Esophagus muscularis mucosa (tissue), 4 donors: Measurements from ENCODE around the gene RNLS. TPM values are rescaled to one million over a fixed set of nuclear protein-coding genes. Genes with fewer than 3 reads are reported as not detected.
A peak's percentile ranks its signal among the peaks of the same experiment; 100 is the strongest.

ENCODE experiments used
- DNase-seq: peaks from one replicate; pipeline ENCODE4 v3.0.0-alpha.2; 2017; ENCODE audit errors: extremely low spot score
- H3K27ac ChIP-seq, 4 donors: fragments of 200-600 bp; sonication (generic); replicated peaks in 1 of 4; 1 replicate in 3 of 4; 2 replicates in 1 of 4; pipeline ENCODE4 v1.5.1; 2016 to 2019; ENCODE audit warnings: mild to moderate bottlenecking in 1 of 4
- H3K27me3 ChIP-seq, 4 donors: fragments of 200-600 bp; sonication (generic); one replicate each; pipeline versions ENCODE4 v1.5.1 to v1.6.0; 2016 to 2019
- H3K36me3 ChIP-seq, 4 donors: fragments of 200-600 bp; sonication (generic); one replicate each; pipeline ENCODE4 v1.5.1; 2016 to 2019
- H3K4me1 ChIP-seq, 4 donors: fragments of 200-600 bp; sonication (generic); one replicate each; pipeline ENCODE4 v1.5.1; 2016 to 2019
- H3K4me3 ChIP-seq, 4 donors: fragments of 200-600 bp; sonication (generic); 1 replicate in 2 of 4; 2 replicates in 2 of 4; pipeline ENCODE4 v1.5.1; 2016 to 2019; ENCODE audit warnings: mild to moderate bottlenecking in 4 of 4, moderate library complexity in 1 of 4
- H3K9me3 ChIP-seq, 4 donors: fragments of 200-600 bp; sonication (generic); 1 replicate in 3 of 4; 2 replicates in 1 of 4; pipeline ENCODE4 v1.5.1; 2016 to 2019
- EP300 ChIP-seq: sonication (generic); formaldehyde crosslinking; IDR thresholded peaks from one replicate; pipeline ENCODE4 v1.6.1; 2017; ENCODE audit warnings: antibody characterized with exemption
- POLR2A ChIP-seq: fragments of 450-650 bp; IDR thresholded peaks from one replicate; pipeline ENCODE4 v1.6.1; 2017; ENCODE audit warnings: antibody characterized with exemption, moderate library complexity, mild to moderate bottlenecking, low read depth
- POLR2AphosphoS5 ChIP-seq, 2 donors: sonication (generic); formaldehyde crosslinking; IDR thresholded peaks; one replicate each; pipeline ENCODE4 v1.6.1; 2017; ENCODE audit warnings: antibody characterized with exemption in 2 of 2
- WGBS: methylation state at CpG from one replicate; pipeline ENCODE4 v1.1.5; 2018; 5-methylcytosine and 5-hydroxymethylcytosine counted together
- intact Hi-C: fragments of 100-400 bp; cut with DNase I; formaldehyde crosslinking; loops from one replicate; pipeline ENCODE4 v1.15.1; 2023
- total RNA-seq, 4 donors: library from RNA; depleted of rRNA; stranded (reverse); fragments of >200 nt; gene quantifications; one replicate each; pipeline versions ENCODE4 v1.1.0 to v1.2.1, GENCODE V29; 2016
- TF ChIP-seq, protein P1 (sequence below), 3 experiments: fragments of 200-600 bp in 2 of 3; fragments of 450-650 bp in 1 of 3; sonication (generic) in 2 of 3; IDR thresholded peaks; one replicate each; pipeline ENCODE4 v1.5.1; 2017 to 2019; ENCODE audit warnings: antibody characterized with exemption in 3 of 3, mild to moderate bottlenecking in 2 of 3, moderate library complexity in 1 of 3

The RNLS gene
- total RNA-seq, 4 donors from 2014 or later: 6.7 to 12.9 (median 10.9) TPM

DNA sequence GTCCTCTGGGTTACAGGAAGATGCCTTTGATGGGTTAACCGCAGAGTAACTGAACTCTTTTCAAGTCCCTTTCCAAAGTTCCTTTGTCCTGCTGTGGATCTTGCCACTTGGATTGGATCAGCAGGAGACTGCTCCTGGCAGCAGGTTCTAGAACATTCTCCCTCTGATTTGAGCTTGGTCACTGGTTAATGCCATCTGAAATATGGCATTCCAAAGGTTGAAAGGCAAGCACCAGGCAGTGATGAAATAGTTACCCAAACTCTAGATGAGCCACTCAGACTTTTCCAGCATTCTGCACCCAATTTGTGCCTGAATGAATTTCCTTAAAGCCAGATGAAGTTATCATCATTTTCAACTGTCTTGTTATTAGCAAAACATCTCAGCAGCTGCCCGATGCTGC is 343.9 kb downstream of the RNLS start:
- Histone ChIP-seq H3K4me3 (no peak overlapping the region), H3K36me3 (no peaks in the 10 kb centered on the region), H3K27me3 (no peaks in the 10 kb centered on the region), H3K9me3 (no peaks in the 10 kb centered on the region), H3K27ac (peak overlapping the region in 2 of 4 donors; percentile 36 to 37), H3K4me1 (peaks cover 14 to 35% (median 27%) of the 10 kb centered on the region in 4 donors)
- whole genome bisulfite sequencing: 91% methylated on average over 2 of the region's 2 CpGs
- DNase-seq: no peak
- TF ChIP-seq EP300 (no peak), POLR2AphosphoS5 (IDR thresholded peaks at IDR 0.05) (no peak), POLR2A (no peak)
- TF ChIP-seq, protein P1, sequence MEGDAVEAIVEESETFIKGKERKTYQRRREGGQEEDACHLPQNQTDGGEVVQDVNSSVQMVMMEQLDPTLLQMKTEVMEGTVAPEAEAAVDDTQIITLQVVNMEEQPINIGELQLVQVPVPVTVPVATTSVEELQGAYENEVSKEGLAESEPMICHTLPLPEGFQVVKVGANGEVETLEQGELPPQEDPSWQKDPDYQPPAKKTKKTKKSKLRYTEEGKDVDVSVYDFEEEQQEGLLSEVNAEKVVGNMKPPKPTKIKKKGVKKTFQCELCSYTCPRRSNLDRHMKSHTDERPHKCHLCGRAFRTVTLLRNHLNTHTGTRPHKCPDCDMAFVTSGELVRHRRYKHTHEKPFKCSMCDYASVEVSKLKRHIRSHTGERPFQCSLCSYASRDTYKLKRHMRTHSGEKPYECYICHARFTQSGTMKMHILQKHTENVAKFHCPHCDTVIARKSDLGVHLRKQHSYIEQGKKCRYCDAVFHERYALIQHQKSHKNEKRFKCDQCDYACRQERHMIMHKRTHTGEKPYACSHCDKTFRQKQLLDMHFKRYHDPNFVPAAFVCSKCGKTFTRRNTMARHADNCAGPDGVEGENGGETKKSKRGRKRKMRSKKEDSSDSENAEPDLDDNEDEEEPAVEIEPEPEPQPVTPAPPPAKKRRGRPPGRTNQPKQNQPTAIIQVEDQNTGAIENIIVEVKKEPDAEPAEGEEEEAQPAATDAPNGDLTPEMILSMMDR (IDR thresholded peaks at IDR 0.05): no peak
- intact Hi-C loops: no loop called here

DNA sequence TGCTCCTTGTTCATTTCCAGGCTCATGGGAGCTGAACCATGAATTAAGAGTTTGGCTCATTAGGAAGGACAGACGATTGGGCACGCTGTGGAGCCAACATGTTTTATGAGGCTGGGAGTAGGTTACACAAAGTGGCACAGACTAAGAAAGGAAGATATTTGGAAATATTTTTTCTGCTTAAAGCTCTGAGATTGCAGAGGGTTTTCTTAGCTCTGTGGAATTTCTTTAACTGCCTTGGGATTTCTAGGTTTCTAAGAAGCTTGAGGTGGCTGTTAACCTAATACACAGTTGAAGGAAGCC is 344.6 kb downstream of the RNLS start:
- H3K4me1 ChIP-seq: peaks cover 9 to 29% (median 20%) of the 10 kb centered on the region in 4 donors
- H3K27ac ChIP-seq: peak overlapping the region in 3 of 4 donors; percentile 15 to 37 (median 36)
- DNase-seq: no peak
- intact Hi-C loops: no loop called here
- TF ChIP-seq EP300 (no peak), POLR2A (no peak), POLR2AphosphoS5 (IDR thresholded peaks at IDR 0.05) (no peak)
- TF ChIP-seq, protein P1 (IDR thresholded peaks at IDR 0.05): no peak
- no peaks in the 10 kb centered on the region for H3K9me3 ChIP-seq
- no peak overlapping the region for H3K4me3 ChIP-seq
- 80% methylated on average over 2 of the region's 2 CpGs for WGBS
- H3K36me3 ChIP-seq: no peaks in the 10 kb centered on the region
- H3K27me3 ChIP-seq: no peaks in the 10 kb centered on the region

DNA sequence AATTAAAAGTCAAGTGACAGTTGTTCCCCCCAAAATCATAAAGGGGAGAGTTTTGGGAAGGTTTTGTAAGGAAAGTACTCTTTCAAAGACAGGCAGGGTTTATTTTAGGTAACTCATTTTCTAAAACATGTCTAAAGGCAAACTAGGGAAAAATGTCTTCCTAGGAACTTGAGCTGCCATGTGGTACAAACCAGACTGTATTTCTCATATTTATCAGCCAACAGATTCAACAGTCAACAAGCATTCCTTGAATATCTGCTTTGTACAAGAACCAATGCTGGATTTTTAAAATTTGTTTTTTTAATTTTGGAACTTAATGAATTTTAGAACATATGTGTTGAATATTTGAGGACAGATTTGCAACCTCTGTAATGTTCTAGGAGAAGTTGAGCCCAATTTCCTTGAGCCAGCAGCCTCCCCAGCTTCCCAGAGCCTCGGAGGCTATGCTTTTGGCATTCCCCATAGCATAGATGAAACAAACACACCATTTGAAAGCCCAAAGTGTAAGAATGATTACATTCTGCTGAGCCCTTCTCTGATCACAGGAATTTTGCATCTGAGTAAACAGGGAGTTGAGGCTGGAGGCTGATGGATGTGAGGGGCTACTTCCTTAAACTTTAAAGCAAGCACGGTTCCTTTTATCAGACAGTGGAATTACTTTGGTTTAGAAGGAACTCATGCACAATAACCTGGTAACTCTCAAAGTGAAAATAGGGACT is 345.1 kb downstream of the RNLS start:
- Histone ChIP-seq H3K9me3 (no peaks in the 10 kb centered on the region), H3K4me1 (peaks cover 9 to 24% (median 16%) of the 10 kb centered on the region in 4 donors), H3K27ac (peak overlapping the region in 3 of 4 donors; percentile 15 to 37 (median 36)), H3K4me3 (no peak overlapping the region), H3K36me3 (no peaks in the 10 kb centered on the region), H3K27me3 (no peaks in the 10 kb centered on the region)
- intact Hi-C loops: no loop called here
- TF ChIP-seq EP300: no peak
- TF ChIP-seq, protein P1 (IDR thresholded peaks at IDR 0.05): no peak
- TF ChIP-seq POLR2AphosphoS5 (IDR thresholded peaks at IDR 0.05): no peak
- no peak for TF ChIP-seq POLR2A
- WGBS: 23% methylated on average over 2 of the region's 2 CpGs
- DNase-seq: no peak

DNA sequence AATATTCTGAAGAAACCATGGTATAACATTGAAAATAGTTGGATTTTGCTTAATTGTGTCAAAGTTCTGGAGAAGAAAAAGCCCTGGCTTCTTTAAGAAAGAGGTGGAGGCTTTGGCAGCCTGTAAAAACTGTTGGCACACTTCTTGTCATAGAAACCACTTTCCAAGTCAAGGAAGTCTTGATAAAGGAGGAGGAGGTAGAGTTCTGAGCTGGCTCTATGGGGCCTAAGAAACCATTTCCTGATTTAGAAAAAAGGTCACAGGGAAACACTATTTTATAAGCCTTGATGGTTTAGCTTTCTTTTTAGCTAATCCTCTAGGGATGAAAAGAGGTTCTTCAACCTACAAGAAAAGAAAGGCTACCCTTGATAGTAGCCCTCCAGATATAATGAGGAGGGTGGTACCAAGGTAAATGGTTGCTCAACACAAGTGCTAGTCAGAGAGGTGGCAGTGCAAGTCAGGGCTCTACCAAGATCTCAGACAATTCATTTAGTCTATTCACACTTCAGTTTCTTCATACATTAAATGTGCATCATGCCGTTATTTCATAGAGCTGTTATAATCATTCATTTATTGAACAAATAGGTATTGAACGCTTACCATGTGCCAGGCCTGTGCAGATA is 346.9 kb downstream of the RNLS start:
- intact Hi-C loops: no loop called here
- no peaks in the 10 kb centered on the region for H3K27me3 ChIP-seq
- H3K36me3 ChIP-seq: no peaks in the 10 kb centered on the region
- DNase-seq: no peak
- H3K9me3 ChIP-seq: no peaks in the 10 kb centered on the region
- peaks cover 10 to 33% (median 25%) of the 10 kb centered on the region in 4 donors for H3K4me1 ChIP-seq
- 97% methylated on average over 2 of the region's 2 CpGs for WGBS
- H3K4me3 ChIP-seq: no peak overlapping the region
- TF ChIP-seq, protein P1 (IDR thresholded peaks at IDR 0.05): no peak
- no peak for TF ChIP-seq POLR2A
- TF ChIP-seq EP300: no peak
- TF ChIP-seq POLR2AphosphoS5 (IDR thresholded peaks at IDR 0.05): no peak
- no peak overlapping the region for H3K27ac ChIP-seq
